ENCODE results near the gene TRIM4.
"Not testable (repeated sequence)": the region's sequence is repeated elsewhere in the genome, so short reads cannot be mapped to it uniquely, and the experiment has no call there.

TRIM4 gene, protein sequence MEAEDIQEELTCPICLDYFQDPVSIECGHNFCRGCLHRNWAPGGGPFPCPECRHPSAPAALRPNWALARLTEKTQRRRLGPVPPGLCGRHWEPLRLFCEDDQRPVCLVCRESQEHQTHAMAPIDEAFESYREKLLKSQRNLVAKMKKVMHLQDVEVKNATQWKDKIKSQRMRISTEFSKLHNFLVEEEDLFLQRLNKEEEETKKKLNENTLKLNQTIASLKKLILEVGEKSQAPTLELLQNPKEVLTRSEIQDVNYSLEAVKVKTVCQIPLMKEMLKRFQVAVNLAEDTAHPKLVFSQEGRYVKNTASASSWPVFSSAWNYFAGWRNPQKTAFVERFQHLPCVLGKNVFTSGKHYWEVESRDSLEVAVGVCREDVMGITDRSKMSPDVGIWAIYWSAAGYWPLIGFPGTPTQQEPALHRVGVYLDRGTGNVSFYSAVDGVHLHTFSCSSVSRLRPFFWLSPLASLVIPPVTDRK

DNA sequence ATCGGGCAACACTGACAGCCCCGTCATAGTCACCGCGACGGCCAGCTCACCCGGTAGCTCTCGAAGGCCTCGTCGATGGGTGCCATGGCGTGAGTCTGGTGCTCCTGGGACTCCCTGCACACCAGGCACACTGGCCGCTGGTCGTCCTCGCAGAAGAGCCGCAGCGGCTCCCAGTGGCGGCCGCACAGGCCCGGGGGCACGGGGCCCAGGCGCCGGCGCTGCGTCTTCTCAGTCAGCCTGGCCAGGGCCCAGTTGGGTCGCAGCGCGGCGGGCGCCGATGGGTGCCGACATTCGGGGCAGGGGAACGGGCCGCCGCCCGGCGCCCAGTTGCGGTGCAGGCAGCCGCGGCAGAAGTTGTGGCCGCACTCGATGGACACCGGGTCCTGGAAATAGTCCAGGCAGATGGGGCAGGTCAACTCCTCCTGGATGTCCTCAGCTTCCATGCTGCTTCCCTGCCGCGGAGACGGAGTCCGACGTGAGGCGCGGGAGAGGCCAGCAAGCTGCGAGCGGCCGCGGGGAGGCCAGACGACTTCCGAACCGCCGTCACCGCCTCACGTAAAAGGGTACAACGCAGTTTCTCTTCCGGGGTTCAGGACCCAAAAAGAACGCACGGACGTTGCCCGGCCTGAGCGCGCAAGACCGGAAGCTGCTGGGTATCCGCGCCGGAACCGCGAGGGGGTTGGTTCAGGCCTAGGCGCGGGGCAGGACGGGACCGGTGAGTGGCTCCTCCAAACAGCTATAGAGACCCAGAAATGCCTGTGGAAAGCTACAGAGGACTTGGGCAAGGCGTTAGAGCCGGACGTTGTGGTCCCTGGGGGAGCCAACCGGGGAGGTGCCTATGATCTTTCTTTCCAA is at the start of gene TRIM4:
TRIM4 (minus strand) TSS at position 572 of the 855 bp plus-strand sequence; CDS start at position 443, 129 bp downstream.
- peak; percentile 54 to 94 (median 86) for DNase-seq

DNA sequence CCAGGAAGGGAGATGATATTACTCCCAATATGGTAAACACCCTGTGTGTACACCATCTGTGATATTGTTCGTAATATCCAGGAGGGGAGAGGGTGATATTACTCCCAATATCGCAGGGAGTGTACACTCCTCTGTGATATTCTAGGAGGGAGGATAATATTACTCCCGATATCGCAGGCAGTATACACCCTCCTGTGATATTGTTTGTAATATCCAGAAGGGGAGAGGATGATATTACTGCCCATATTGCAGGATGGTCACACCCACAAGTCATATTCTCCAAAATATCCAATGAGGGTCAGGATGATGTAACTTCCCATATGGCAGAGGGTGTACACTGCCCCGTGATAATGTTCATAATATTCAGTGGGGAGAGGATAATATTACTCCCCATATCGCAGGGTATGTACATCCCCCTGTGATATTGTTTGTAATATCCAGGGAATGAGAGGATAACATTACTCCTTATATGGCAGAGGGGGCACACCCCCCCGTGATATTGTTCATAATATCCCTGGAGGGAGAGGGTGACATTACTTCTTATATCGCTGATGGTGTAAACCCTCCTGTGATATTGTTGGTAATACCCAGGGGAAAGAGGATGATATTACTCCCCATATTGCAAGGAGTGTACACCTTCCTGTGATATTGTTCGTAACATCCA is 39.4 kb upstream of the TRIM4 start:
- no peak for DNase-seq

DNA sequence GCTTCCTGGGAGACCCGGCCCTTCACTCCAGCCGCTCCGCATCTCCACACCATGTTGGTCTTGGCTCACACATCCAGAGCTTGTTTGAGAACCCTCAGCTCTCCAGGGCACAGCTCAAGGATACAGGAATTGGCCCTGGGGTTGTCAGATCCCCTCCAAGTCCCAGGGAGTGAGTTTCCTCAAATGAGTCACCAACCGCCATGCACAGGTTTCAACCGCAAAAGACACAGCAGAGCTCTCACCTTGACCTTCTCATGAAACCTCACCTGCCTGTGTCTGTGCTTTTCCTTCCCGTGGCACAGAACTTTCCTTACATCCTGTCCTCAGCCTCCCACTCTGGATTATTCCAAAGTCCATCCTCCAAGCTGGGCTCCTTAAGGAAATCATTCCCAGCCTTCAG is 35.9 kb upstream of the TRIM4 start:
- no peak for DNase-seq

DNA sequence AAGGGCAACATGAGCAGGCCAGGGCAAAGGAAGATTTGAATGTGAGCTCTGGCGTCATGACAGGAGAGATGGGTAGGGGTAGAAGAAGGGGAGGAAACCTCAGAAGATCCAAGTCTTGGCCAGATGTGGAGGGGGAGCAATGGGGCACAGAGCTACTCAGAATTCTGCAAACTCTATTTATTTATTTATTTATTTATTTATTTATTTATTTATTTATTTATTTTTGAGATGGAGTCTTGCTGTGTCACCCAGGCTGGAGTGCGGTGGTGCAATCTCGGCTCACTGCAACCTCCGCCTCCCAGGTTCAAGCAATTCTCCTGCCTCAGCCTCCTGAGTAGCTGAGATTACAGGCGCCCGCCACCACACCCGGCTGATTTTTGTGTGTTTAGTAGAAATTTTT is 35.3 kb upstream of the TRIM4 start:
- not testable (repeated sequence) for DNase-seq

DNA sequence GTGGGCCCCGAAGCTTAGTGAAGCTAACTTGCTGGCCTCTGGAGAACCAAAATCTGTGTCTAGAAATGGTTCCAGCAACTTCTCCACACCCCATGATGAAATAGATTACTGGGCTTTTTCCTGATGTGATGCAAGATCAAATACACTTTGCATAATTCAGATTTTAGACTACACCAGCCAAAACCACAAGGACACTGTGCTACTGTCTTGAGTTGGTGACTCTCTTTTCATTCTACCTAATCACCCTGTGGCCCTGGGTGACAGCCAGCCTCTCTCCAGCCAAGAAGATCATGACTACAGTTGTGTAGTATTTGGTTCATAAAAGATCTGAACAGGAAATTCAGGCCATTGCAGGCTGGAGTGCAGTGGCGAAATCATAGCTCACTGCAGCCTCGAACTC is 34.3 kb upstream of the TRIM4 start:
- no peak for DNase-seq

DNA sequence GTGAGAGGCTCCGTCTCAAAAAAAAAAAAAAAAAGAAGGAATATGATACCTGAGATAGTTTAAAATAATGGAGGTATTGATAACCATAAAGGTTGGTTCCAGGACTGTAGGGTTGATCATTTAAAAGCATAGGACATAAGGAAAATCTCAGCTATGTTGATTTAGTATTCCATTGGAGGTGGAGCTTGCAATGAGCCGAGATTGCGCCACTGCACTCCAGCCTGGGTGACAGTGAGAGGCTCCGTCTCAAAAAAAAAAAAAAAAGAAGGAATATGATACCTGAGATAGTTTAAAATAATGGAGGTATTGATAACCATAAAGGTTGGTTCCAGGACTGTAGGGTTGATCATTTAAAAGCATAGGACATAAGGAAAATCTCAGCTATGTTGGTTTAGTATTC is 33.3 kb upstream of the TRIM4 start:
- DNase-seq = not testable (repeated sequence)

DNA sequence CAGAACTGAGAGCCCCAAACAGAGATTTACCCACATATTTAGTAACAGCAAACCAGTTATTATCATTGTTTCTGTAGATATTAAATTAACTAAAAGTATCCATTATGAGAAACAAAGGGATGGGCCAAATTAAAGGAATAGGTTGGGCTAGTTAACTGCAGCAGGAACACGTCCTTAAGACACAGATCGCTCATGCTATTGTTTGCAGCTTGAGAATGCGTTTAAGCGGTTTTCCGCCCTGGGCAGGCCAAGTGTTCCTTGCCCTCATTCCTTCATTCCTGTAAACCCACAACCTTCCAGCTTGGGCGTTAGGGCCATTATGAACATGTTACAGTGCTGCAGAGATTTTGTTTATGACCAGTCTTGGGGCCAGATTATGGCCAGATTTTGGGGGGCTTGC is 31.5 kb upstream of the TRIM4 start:
- not testable (repeated sequence) for DNase-seq

DNA sequence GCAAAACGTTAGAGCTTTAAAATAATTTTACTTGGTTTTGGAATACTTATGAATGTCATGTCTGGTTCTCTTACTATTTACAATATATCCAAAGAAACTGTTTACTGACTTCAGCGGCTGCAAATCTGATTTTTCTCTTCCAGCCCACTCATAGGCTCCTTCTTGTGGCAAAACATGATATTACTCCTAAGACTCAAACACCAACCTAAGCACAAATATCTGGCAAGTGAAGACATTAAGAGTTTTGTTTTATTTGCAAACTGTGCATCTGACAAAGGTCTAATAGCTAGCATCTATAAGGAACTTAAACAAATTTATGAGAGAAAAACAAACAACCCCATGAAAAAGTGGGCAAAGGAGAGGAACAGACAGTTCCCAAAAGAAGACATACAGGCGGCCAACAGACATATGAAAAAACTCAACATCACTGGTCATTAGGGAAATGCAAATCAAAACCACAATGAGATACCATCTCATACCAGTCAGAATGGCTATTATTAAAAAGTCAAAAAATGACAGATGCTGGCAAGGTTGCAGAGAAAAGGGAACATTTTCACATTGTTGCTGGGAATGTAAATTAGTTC is 30.4 kb upstream of the TRIM4 start:
- no peak for DNase-seq

DNA sequence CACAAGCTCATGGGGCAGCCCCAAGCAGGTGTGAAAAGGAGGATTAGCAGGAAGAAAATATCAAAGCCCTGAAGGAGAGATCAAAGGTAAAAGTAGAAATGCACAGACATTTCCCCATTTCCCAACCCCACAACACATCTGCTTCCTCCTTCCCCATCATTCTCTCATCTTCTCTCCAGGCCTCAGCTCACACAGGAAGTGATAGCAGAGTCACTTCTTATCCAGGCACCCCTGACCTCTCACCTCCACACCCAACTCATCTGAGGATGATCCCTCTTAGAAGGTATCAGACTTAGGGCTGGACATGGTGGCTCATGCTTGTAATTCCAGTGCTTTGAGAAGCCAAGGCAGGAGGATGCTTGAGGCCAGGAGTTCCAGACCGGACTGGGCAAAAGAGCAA is 28.3 kb upstream of the TRIM4 start:
- no peak for DNase-seq

DNA sequence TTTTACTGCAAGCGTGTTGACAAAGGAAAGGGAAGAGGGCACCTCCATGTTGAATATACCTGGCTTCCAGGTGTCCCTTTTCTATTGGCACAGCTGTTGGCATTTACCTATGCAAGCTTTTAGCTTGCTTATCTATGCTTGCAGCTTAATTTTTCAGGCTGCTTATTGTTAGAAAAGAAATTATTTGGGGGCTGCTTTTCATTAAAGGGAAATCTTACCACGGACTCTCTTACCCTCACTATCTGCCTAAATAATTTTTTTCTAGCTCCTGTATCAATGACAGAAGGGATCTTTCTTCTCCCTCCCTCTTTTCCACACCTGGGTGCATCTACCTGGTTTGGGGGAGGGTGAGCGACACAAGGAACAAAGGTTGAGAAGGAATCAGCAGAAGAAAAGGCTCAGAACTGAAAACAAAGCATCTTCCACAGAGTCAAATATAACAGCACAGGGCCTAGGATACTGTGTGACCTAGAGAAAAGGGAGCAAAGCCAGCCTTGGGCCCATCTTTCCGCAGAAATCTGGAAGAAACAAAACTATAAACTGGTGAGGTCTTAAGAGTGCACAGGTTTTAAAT is 25.3 kb upstream of the TRIM4 start:
- DNase-seq = no peak

DNA sequence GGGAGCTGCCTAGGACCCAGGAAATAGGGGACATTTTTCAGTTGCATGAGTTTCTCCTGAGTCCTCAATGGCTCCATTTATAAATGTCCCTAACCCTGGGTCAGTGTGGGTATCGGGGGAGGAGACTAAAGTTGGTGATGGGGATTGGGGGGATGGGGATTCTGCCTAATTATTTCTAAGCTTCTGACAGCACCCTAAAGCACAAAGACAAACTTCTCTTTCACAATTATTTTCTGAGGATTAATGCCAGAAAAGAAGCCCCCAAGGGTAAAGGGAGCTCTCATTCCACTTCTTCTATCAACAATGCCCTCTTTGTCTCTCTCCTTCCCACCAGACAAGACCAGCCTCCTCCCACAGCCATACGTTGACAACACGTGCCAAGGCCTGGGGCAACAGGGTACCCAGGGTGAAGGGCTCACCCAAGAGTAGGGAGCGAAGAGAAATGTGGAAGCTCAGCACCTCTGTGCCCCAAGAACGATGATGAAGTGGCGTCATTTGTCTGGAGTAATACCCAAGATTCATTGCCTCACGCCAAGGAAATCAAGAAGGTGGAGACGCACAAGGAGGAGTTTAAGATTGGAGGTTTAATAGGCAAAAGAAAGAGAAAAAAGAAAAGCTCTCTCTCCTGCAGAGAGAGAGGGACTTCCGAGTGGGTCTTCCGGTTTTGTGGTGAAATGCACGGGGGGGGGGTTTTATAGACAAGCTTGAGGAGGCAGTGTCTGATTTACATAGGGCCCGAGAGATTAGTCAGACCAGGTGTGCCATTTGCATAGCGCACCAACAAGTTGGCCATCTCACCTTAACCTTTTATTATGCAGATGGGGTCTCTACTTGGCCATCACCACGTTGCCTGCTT is 24.5 kb upstream of the TRIM4 start:
- DNase-seq = no peak

DNA sequence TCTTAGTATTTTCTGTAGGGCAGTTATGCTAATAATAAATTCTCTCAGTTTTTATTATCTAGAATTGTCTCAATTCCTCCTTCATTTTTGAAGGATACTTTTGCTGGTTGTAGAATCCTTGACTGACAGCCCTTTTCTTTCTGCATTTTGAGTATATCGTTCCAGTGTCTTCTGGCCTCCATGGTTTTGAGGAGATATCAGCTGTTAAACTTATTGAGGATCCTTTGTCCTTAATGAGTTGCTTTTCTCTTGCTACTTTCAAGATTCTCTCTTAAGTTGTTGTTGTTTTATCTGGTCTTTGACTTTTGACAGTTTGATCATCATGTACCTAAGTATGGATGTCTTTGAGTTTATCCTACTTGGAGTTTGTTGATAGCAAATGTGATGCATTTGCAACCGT is 19.0 kb upstream of the TRIM4 start:
- no peak for DNase-seq

DNA sequence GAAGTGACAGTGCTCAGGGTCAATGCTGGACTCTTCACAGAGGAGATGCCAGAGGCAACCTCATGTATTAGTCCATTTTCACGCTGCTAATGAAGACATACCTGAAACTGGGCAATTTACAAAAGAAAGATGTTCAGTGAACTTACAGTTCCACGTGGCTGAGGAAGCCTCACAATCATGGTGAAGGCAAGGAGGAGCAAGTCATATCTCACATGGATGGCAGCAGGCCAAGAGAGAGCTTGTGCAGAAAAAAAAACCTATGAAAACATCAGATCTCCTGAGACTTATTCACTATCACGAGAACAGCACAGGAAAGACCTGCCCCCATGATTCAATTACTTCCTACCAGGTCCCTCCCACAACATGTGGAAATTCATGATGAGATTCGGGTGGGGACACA is 15.7 kb upstream of the TRIM4 start:
- DNase-seq = not testable (repeated sequence)

DNA sequence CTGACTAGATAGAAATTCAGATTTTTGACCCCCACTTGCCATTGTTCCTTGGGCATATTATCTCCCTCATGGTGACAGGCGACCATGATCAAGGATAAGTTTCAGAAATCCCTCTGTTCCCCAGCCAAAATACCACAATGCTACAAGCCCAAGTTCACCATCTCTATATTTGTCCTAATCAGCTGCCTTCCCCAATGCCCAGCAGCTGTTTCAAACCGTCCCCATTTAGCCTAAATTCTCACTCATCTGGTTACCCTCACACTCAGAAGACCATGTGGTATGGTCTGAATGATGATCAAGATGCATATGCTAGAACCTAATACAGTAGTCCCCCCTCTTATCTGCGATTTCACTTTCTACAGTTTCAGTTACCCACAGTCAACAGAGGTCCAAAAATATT is 11.0 kb upstream of the TRIM4 start:
- no peak for DNase-seq

DNA sequence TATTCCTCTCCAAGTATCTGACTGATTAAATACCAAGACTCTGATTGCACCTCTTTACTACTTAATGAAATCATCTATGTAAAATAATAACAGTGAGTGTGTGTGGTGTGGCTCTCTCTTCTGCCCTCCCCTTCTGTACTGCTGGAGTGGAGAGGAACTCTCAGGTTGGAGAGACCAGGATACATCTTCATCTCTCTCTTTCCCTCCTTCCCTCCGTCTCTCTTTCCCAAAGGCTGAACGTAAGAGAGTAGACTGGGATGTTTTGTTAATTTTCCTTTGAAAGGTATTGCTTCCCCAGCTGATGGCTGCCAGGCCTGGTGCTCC is 10.4 kb upstream of the TRIM4 start:
- DNase-seq = no peak

DNA sequence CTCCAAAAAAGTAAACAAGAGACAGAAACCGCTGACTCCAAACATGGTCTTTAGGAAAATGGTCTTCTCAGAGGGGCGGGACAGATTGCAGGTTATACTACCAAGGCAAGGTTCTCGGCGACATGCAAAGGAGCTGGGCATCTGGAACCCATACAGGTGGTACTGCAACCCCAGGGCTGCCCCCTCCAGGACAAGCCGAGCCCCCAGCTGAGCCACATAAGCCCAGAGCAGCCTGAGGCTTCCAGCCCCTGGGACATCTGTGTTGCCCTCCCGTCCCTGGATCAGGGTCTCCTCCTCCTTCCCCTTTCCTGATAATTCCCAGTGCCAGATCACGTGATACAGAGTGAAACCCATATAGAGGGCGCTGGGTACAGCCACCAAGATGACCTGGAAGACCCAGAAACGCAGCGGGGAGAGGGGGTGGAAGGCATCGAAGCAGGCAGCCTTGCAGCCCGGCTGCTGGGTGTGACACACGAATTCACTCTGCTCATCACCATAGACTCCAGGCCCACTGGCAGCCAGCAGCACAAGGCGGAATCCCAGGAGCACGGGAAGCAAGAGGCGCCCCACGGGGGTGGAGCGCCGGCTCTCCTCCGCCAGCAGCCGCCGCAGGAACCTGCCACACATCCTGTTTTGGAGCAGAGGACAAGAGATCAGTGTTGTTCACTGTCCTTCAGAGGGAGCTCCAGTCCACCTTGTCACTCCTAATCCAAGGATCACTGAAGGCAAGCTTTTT is 9.8 kb upstream of the TRIM4 start, which contains the start of gene GJC3:
GJC3 (minus strand) TSS at position 627 of the 736 bp plus-strand sequence; CDS start at position 627, 0 bp downstream.
- DNase-seq = peak in 19 of 56 donors; percentile 1 to 32 (median 12)

DNA sequence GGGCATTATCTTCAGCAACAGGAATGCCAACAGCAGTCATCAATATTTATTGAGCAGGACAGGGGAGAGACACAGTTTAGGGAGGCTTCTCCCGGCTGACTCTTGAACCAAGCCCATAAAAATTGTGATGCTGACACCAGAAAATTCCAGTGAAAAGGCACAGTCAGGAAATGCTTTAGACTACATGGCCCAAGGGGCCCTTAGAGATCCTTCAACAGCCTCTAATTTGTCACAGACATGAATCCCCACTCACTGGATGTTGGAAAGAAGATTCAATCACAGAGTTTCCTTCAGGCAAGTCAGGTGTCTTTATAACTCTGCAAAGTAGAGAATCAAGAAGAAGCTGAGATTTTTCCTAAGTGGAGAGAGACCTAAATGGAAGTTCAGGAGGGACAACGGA is 8.9 kb upstream of the TRIM4 start:
- no peak for DNase-seq

DNA sequence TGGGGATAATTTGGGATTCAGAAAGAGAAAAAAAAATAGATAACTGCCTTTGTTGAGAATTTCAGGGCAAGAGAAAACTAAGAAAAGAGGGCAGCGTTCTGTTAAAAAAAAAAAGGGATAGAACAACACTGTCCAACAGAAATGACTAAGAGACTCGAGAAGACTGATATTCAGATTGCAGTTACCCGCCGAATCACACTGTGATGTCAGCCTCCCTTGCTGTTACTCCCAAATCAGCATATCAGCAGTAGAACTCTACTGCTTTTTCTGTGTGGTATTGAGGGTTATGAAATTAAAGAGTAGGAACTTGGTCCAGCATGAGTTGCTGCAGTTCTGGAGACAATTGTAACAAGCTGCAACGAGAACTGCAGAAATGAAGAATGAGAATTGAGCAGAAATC is 8.2 kb upstream of the TRIM4 start:
- DNase-seq = no peak

DNA sequence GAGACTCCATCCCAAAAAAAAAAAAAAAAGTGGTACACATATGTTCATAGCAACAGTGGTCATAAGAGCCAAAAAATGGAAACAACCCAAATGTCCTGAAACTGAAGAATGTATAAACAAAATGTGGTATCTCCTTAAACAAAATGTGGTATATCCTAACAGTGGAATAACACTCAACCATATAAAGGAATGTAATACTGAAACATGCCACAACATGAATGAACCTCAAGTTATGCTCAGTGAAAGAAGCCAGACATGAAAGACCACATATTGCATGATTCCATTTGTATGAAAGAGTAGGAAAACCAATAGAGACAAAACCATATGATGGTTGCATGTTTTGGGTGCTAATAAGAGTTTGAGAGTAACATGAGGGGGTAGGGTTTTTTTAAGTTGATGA is 7.0 kb upstream of the TRIM4 start:
- DNase-seq = no peak

Data from amygdala (tissue), 56 donors.